Measurements from ENCODE around the gene TUBB2B. TPM values are rescaled to one million over a fixed set of nuclear protein-coding genes. Genes with fewer than 3 reads are reported as not detected.

Gene TUBB2B
- total RNA-seq, 1 experiment from 2014 or later: 0.86 TPM

DNA sequence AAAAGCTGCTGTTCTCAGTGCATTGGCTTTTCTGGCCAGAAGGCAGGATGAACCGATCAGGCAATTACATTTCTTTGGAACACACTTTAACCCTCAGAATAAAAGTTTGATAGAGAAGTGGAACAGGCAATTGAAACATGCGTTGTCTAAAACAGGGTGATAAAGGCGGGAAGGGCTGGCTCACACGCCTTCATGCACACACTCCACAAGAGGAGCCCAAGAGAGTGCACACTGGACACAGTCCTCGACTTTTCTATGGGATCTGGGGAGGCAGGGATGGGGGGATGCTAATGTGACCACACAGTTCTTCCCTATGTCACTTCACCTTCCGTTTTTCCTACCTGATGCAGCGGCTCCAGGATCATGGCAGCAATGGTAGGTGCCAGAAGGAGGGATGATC lies 39.2 kb downstream of the TUBB2B start:
- Histone ChIP-seq H3K4me3 (replicated peaks in 1 of 2; ENCODE audit: low read depth in 1 of 2, low read length in 2 of 2) (no peak overlapping the region), H3K27me3 (ENCODE audit: insufficient read depth, low read length) (no peaks in the 10 kb centered on the region), H3K27ac (ENCODE audit: low read depth, low read length) (no peak overlapping the region), H2AFZ (ENCODE audit: low read depth, low read length, poor library complexity, severe bottlenecking) (no peak overlapping the region), H3K4me1 (ENCODE audit: control insufficient read depth in 1 of 2, insufficient read depth in 2 of 2, low read length in 2 of 2) (peaks cover 7 to 21% of the 10 kb centered on the region in 2 experiments; a peak in 3 of 4 replicates), H3K9ac (ENCODE audit: low read length) (no peak overlapping the region), H3K79me2 (ENCODE audit: insufficient read depth, low read length) (no peaks in the 10 kb centered on the region), H4K20me1 (ENCODE audit: insufficient read depth) (no peaks in the 10 kb centered on the region), H3K9me3 (ENCODE audit: control insufficient read depth in 1 of 2, insufficient read depth in 1 of 2, low read depth in 1 of 2, low read length in 2 of 2) (no peaks in the 10 kb centered on the region; a peak in 1 of 4 replicates), H3K4me2 (ENCODE audit: low read length) (no peak overlapping the region), H3K9me2 (ENCODE audit: insufficient read depth) (no peaks in the 10 kb centered on the region), H3K36me3 (ENCODE audit: control insufficient read depth in 1 of 2, insufficient read depth in 2 of 2, low read length in 2 of 2) (no peaks in the 10 kb centered on the region)
- TF ChIP-seq EZH2 (IDR thresholded peaks at IDR 0.05): no peak
- TF ChIP-seq, protein P1, sequence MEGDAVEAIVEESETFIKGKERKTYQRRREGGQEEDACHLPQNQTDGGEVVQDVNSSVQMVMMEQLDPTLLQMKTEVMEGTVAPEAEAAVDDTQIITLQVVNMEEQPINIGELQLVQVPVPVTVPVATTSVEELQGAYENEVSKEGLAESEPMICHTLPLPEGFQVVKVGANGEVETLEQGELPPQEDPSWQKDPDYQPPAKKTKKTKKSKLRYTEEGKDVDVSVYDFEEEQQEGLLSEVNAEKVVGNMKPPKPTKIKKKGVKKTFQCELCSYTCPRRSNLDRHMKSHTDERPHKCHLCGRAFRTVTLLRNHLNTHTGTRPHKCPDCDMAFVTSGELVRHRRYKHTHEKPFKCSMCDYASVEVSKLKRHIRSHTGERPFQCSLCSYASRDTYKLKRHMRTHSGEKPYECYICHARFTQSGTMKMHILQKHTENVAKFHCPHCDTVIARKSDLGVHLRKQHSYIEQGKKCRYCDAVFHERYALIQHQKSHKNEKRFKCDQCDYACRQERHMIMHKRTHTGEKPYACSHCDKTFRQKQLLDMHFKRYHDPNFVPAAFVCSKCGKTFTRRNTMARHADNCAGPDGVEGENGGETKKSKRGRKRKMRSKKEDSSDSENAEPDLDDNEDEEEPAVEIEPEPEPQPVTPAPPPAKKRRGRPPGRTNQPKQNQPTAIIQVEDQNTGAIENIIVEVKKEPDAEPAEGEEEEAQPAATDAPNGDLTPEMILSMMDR (IDR thresholded peaks at IDR 0.05 in 2 of 3, conservative IDR thresholded peaks at IDR 0.05 in 1 of 3; ENCODE audit: borderline replicate concordance in 1 of 3, insufficient read depth in 1 of 3, low read depth in 2 of 3, low read length in 2 of 3): no peak
- TF ChIP-seq, protein P2, sequence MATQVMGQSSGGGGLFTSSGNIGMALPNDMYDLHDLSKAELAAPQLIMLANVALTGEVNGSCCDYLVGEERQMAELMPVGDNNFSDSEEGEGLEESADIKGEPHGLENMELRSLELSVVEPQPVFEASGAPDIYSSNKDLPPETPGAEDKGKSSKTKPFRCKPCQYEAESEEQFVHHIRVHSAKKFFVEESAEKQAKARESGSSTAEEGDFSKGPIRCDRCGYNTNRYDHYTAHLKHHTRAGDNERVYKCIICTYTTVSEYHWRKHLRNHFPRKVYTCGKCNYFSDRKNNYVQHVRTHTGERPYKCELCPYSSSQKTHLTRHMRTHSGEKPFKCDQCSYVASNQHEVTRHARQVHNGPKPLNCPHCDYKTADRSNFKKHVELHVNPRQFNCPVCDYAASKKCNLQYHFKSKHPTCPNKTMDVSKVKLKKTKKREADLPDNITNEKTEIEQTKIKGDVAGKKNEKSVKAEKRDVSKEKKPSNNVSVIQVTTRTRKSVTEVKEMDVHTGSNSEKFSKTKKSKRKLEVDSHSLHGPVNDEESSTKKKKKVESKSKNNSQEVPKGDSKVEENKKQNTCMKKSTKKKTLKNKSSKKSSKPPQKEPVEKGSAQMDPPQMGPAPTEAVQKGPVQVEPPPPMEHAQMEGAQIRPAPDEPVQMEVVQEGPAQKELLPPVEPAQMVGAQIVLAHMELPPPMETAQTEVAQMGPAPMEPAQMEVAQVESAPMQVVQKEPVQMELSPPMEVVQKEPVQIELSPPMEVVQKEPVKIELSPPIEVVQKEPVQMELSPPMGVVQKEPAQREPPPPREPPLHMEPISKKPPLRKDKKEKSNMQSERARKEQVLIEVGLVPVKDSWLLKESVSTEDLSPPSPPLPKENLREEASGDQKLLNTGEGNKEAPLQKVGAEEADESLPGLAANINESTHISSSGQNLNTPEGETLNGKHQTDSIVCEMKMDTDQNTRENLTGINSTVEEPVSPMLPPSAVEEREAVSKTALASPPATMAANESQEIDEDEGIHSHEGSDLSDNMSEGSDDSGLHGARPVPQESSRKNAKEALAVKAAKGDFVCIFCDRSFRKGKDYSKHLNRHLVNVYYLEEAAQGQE (IDR thresholded peaks at IDR 0.05; ENCODE audit: low read depth): no peak
- no peak for TF ChIP-seq SRF (IDR thresholded peaks at IDR 0.05; ENCODE audit: low read depth)
- no peak for TF ChIP-seq CEBPB (IDR thresholded peaks at IDR 0.05; ENCODE audit: low read depth)
- TF ChIP-seq CBX3 (IDR thresholded peaks at IDR 0.05; ENCODE audit: low read depth): no peak
- TF ChIP-seq SP1 (IDR thresholded peaks at IDR 0.05; ENCODE audit: low read depth): no peak
- intact Hi-C loops (cut with micrococcal nuclease): no loop called here
- CTCF ChIA-PET: no interaction called here
- POLR2A ChIA-PET: no interaction called here
- BruUV-seq (replicated peaks): no TSS peak
- DNase-seq (ENCODE audit: low read depth, low spot score) (no peak), ATAC-seq (no peak)
- RAD21 ChIA-PET (ENCODE audit: low non-redundant PET in 1 of 2, low total read pairs in 2 of 2, uncharacterized antibody in 2 of 2, unreplicated experiment in 2 of 2): interaction anchor here in 1 of 2 experiments (1.1 kb wide), 1 partner anchor 21 kb away, joined by 3 read pairs; no protein-coding TSS in a partner anchor

Measured in HCT116 (cell line).